ENCODE measurements around the gene PIGT. TPM values are rescaled to one million over a fixed set of nuclear protein-coding genes. Genes with fewer than 3 reads are reported as not detected.
A peak's percentile ranks its signal among the peaks of the same experiment; 100 is the strongest.

Gene PIGT
- total and polyA plus RNA-seq, 2 of the 13 experiments (the other 11 are each of a cell fraction or from before 2014, with no cell fraction given) = 65.9 to 74.1 TPM

GRCh38 chr20:45436732-45437485 is 21.0 kb downstream of the PIGT start (continued):
- TF ChIP-seq DR1 (CRISPR knock-in tag; IDR thresholded peaks at IDR 0.05) (no peak), FOXP4 (CRISPR knock-in tag; IDR thresholded peaks at IDR 0.05) (no peak), MXI1 (IDR thresholded peaks at IDR 0.05; ENCODE audit: borderline replicate concordance, low read depth, low read length) (no peak; the same call in 2 of the 3 replicates), SRSF1 (optimal IDR thresholded peaks at IDR 0.05; ENCODE audit: low read depth, low read length) (peak; percentile 56), ZNF121 (CRISPR knock-in tag; IDR thresholded peaks at IDR 0.05) (0 out of 2 replicates have a peak, but pooled peaks have one; percentile 30), TBX2 (CRISPR knock-in tag; IDR thresholded peaks at IDR 0.05; ENCODE audit: borderline replicate concordance) (peak; percentile 78), ZSCAN30 (CRISPR knock-in tag; IDR thresholded peaks at IDR 0.05) (no peak), ZNF546 (CRISPR knock-in tag; conservative IDR thresholded peaks at IDR 0.05) (peak; percentile 90), ZNF280D (CRISPR knock-in tag; IDR thresholded peaks at IDR 0.05) (peak; percentile 75; the same call in 1 of the 2 replicates), RERE (CRISPR knock-in tag; IDR thresholded peaks at IDR 0.05; ENCODE audit: low read depth) (0 out of 2 replicates have a peak, but pooled peaks have one; percentile 46), ZNF18 (CRISPR knock-in tag; IDR thresholded peaks at IDR 0.05; ENCODE audit: insufficient replicate concordance) (no peak), ZNF484 (CRISPR knock-in tag; IDR thresholded peaks at IDR 0.05; ENCODE audit: borderline replicate concordance, low read depth) (no peak), ZNF766 (CRISPR knock-in tag; IDR thresholded peaks at IDR 0.05; ENCODE audit: borderline replicate concordance) (no peak), FOXA3 (CRISPR knock-in tag; IDR thresholded peaks at IDR 0.05) (peak; percentile 39; the same call in 1 of the 2 replicates)

Data from HepG2 (cell line).